Measurements from ENCODE around the gene PARP11.

PARP11 gene

DNA sequence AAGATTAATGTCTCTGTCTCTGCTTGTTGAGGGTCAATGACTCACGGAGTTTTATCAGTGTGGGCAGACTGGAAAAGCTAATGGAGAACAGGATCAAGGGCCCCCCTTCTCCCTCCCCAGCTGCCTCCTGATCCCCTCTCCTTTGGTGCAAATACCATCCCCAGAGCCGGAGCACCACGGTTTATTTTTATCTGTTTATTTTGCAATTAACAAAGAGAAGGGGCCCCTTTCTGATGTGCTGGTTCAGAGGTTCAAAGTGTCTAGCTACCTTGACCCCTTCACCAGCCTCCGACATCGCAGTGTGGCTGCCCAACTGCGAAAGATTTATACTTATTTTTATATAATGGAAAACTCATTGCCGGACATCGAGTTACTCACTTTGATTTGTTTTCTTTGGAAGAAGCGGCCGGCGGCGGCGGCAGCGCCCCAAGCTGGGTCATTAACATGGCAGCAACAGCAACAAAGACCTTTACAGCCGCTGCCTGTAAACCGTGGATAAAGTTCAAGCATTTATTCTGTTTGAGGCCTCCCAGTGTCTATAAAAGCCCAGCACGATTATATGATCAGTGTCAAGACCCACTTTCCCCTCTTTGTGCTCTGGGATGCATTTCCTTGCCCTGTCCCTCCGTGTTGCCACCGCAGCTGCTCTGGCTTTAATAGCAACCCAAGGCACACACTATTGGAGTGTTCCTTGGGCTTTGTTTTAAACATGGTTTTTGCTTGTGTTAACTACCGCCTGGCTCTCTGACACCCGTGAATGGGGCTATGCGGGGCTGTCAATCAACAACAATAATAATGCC is 47.4 kb upstream of the PARP11 start:
- Histone ChIP-seq H3K9ac (no peak overlapping the region), H3K27me3 (ENCODE audit: control insufficient read depth, insufficient read depth, low read length) (no peaks in the 10 kb centered on the region), H3K27ac (no peak overlapping the region), H3K36me3 (ENCODE audit: control insufficient read depth, insufficient read depth, low read length) (no peaks in the 10 kb centered on the region), H3K4me2 (ENCODE audit: low read length) (no peak overlapping the region), H3K9me3 (ENCODE audit: control insufficient read depth, low read length) (no peaks in the 10 kb centered on the region), H2AFZ (no peak overlapping the region), H3K4me1 (peaks cover 37% of the 10 kb centered on the region), H3K79me2 (no peaks in the 10 kb centered on the region), H3K4me3 (ENCODE audit: low read depth, low read length) (no peak overlapping the region)
- TF ChIP-seq, protein P1, sequence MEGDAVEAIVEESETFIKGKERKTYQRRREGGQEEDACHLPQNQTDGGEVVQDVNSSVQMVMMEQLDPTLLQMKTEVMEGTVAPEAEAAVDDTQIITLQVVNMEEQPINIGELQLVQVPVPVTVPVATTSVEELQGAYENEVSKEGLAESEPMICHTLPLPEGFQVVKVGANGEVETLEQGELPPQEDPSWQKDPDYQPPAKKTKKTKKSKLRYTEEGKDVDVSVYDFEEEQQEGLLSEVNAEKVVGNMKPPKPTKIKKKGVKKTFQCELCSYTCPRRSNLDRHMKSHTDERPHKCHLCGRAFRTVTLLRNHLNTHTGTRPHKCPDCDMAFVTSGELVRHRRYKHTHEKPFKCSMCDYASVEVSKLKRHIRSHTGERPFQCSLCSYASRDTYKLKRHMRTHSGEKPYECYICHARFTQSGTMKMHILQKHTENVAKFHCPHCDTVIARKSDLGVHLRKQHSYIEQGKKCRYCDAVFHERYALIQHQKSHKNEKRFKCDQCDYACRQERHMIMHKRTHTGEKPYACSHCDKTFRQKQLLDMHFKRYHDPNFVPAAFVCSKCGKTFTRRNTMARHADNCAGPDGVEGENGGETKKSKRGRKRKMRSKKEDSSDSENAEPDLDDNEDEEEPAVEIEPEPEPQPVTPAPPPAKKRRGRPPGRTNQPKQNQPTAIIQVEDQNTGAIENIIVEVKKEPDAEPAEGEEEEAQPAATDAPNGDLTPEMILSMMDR (IDR thresholded peaks at IDR 0.05) = no peak

DNA sequence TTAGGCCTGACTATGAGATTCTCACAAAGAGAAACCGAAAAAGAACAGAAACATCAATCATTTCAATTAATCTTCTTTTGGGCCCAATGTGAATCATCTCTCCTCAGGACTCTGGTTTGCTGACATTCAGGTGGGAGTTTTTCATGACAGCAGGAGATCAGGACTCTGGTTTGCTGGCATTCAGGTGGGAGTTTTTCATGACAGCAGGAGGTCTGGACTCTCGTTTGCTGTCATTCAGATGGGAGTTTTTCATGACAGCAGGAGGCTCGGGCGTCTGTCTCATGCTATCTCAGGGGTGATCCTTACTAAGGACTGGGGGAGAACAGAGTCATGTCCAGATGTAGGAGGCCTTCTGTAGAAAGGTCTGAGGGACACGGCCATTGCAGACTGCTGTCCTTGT is 40.1 kb upstream of the PARP11 start:
- H3K9ac ChIP-seq = no peak overlapping the region
- no peaks in the 10 kb centered on the region for H3K79me2 ChIP-seq
- no peaks in the 10 kb centered on the region for H3K36me3 ChIP-seq (ENCODE audit: control insufficient read depth, insufficient read depth, low read length)
- H3K9me3 ChIP-seq (ENCODE audit: control insufficient read depth, low read length) = no peaks in the 10 kb centered on the region
- no peak overlapping the region for H3K27ac ChIP-seq
- no peak overlapping the region for H3K4me2 ChIP-seq (ENCODE audit: low read length)
- no peak overlapping the region for H3K4me3 ChIP-seq (ENCODE audit: low read depth, low read length)
- peaks cover 9% of the 10 kb centered on the region for H3K4me1 ChIP-seq
- H2AFZ ChIP-seq = peak overlapping the region; percentile 47
- H3K27me3 ChIP-seq (ENCODE audit: control insufficient read depth, insufficient read depth, low read length) = no peaks in the 10 kb centered on the region
- TF ChIP-seq, protein P1 (IDR thresholded peaks at IDR 0.05) = no peak

DNA sequence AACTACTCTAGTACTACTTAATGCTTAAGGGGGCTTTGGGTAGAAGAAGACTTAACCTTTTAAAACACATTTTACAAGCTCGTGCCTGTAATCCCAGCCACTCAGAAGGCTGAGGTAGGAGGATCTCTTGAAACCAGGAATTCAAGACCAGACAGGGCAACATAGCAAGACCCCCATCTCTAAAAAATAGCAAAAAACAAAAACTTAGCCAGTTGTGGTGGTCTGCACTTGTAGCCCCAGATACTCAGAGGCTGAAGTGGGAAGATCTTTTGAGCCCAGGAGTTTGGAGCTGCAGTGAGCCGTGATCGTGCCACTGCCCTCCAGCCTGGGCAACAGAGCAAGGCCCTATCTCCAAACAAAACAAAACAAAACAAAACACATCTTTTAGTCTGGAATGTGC is 39.7 kb upstream of the PARP11 start:
- TF ChIP-seq, protein P1 (IDR thresholded peaks at IDR 0.05) = no peak
- H3K27ac ChIP-seq = no peak overlapping the region
- no peak overlapping the region for H3K4me2 ChIP-seq (ENCODE audit: low read length)

DNA sequence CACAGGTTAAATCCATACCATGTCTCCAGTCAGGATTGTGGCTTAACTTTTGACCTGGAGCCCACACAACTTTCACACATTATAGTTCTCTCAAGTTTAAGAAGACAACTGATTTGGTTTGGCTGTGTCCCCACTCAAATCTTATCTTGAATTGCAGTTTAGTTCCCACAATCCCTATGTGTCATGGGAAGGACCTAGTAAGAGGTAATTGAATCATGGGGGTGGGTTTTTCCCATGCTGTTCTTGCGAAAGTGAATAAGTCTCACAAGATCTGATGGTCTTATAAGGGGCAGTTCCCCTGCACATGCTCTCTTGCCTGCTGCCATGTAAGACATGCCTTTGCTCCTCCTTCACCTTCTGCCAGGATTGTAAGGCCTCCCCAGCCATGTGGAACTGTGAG is 38.2 kb upstream of the PARP11 start:
- no peak overlapping the region for H3K4me2 ChIP-seq (ENCODE audit: low read length)
- peaks cover 7% of the 10 kb centered on the region for H3K4me1 ChIP-seq
- TF ChIP-seq, protein P1 (IDR thresholded peaks at IDR 0.05) = no peak
- no peak overlapping the region for H2AFZ ChIP-seq
- no peaks in the 10 kb centered on the region for H3K79me2 ChIP-seq
- no peak overlapping the region for H3K9ac ChIP-seq
- H3K4me3 ChIP-seq (ENCODE audit: low read depth, low read length) = no peak overlapping the region
- no peaks in the 10 kb centered on the region for H3K27me3 ChIP-seq (ENCODE audit: control insufficient read depth, insufficient read depth, low read length)
- no peaks in the 10 kb centered on the region for H3K9me3 ChIP-seq (ENCODE audit: control insufficient read depth, low read length)
- H3K36me3 ChIP-seq (ENCODE audit: control insufficient read depth, insufficient read depth, low read length) = no peaks in the 10 kb centered on the region
- no peak overlapping the region for H3K27ac ChIP-seq

More for the DNA sequence above, 39.7 kb upstream of the PARP11 start:
- H3K79me2 ChIP-seq = no peaks in the 10 kb centered on the region
- H3K9me3 ChIP-seq (ENCODE audit: control insufficient read depth, low read length) = no peaks in the 10 kb centered on the region
- H2AFZ ChIP-seq = peak overlapping the region; percentile 47
- H3K4me3 ChIP-seq (ENCODE audit: low read depth, low read length) = no peak overlapping the region
- no peak overlapping the region for H3K9ac ChIP-seq
- H3K27me3 ChIP-seq (ENCODE audit: control insufficient read depth, insufficient read depth, low read length) = no peaks in the 10 kb centered on the region
- H3K36me3 ChIP-seq (ENCODE audit: control insufficient read depth, insufficient read depth, low read length) = no peaks in the 10 kb centered on the region
- peaks cover 7% of the 10 kb centered on the region for H3K4me1 ChIP-seq

DNA sequence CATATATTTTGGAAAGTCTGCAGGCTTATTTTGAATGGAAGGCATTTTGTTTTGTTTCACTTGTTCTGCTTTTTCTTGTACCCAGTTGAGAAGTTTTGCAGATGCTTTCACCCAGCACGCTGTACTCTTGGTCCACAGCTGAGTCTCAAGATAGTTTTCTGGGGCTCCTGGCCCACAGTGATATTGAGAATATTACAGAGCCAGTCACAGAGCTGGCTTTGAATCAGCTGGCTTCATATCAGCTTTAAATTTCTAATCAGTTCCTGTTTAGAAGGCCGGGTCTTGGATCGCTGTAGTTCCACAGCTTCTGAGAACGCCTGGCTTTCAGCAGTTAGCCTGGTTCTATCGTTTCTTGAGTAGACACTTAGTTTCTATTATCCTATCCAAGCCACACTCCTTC is 32.5 kb upstream of the PARP11 start:
- H3K9ac ChIP-seq = no peak overlapping the region
- H3K4me3 ChIP-seq (ENCODE audit: low read depth, low read length) = no peak overlapping the region
- H3K27me3 ChIP-seq (ENCODE audit: control insufficient read depth, insufficient read depth, low read length) = no peaks in the 10 kb centered on the region
- TF ChIP-seq, protein P1 (IDR thresholded peaks at IDR 0.05) = no peak
- no peak overlapping the region for H3K27ac ChIP-seq
- no peaks in the 10 kb centered on the region for H3K36me3 ChIP-seq (ENCODE audit: control insufficient read depth, insufficient read depth, low read length)
- H2AFZ ChIP-seq = no peak overlapping the region
- no peaks in the 10 kb centered on the region for H3K4me1 ChIP-seq
- H3K79me2 ChIP-seq = no peaks in the 10 kb centered on the region
- no peaks in the 10 kb centered on the region for H3K9me3 ChIP-seq (ENCODE audit: control insufficient read depth, low read length)
- H3K4me2 ChIP-seq (ENCODE audit: low read length) = no peak overlapping the region
